ENCODE results near the gene ARL4C. TPM values are rescaled to one million over a fixed set of nuclear protein-coding genes. Genes with fewer than 3 reads are reported as not detected.

ARL4C gene
- total and polyA plus RNA-seq, 2 of the 8 experiments (the other 6 are each of a cell fraction or from before 2014, with no cell fraction given): 7.0 to 16.9 TPM

- Histone ChIP-seq H2AK5ac (ENCODE audit: low read depth, low read length) (no peak overlapping the region), H3K27ac (ENCODE audit: low read depth, low read length) (no peak overlapping the region), H3K4ac (replicated peaks; ENCODE audit: insufficient read length, low read depth, low read length) (no peak overlapping the region), H3K27me3 (replicated peaks in 1 of 4; ENCODE audit: control insufficient read depth in 3 of 4, extremely low read depth in 1 of 4, insufficient read depth in 3 of 4, low read length in 3 of 4) (no peaks in the 10 kb centered on the region), H4K91ac (replicated peaks; ENCODE audit: insufficient read length, low read length) (no peak overlapping the region), H2BK120ac (replicated peaks; ENCODE audit: low read depth, low read length) (no peak overlapping the region), H3K23ac (ENCODE audit: insufficient read length) (no peak overlapping the region), H3K4me2 (ENCODE audit: insufficient read depth in 1 of 2, low read depth in 2 of 2, low read length in 2 of 2) (no peak overlapping the region), H2BK20ac (ENCODE audit: low read length) (no peak overlapping the region), H3K9me3 (ENCODE audit: insufficient read depth in 2 of 2, low read depth in 1 of 2, low read length in 1 of 2) (no peaks in the 10 kb centered on the region), H3K4me3 (ENCODE audit: extremely low read depth in 1 of 4, insufficient read depth in 2 of 4, low read depth in 3 of 4, low read length in 4 of 4) (no peak overlapping the region), H3K14ac (ENCODE audit: insufficient read length) (no peak overlapping the region), H2AFZ (ENCODE audit: low read length) (no peak overlapping the region), H3K23me2 (ENCODE audit: low read depth, low read length) (no peaks in the 10 kb centered on the region), H4K20me1 (replicated peaks in 1 of 2; ENCODE audit: control insufficient read depth in 1 of 2, insufficient read depth in 2 of 2, low read length in 2 of 2) (no peaks in the 10 kb centered on the region), H3K4me1 (replicated peaks in 1 of 4; ENCODE audit: control insufficient read depth in 3 of 4, insufficient read depth in 4 of 4, low read length in 3 of 4) (no peaks in the 10 kb centered on the region; a peak in 1 of 7 replicates), H4K8ac (ENCODE audit: extremely low read depth, insufficient read depth, low read length) (no peak overlapping the region), H3K79me2 (ENCODE audit: control insufficient read depth in 1 of 2, insufficient read depth in 2 of 2, low read length in 2 of 2) (no peaks in the 10 kb centered on the region), H3K18ac (ENCODE audit: extremely low read depth, low read length) (no peak overlapping the region), H3K56ac (replicated peaks; ENCODE audit: insufficient read length, low read depth, low read length) (no peak overlapping the region), H2BK15ac (ENCODE audit: low read length) (no peak overlapping the region), H4K5ac (ENCODE audit: insufficient read length, low read depth, low read length) (no peak overlapping the region), H3K79me1 (ENCODE audit: low read depth, low read length) (no peaks in the 10 kb centered on the region), H2BK12ac (ENCODE audit: low read depth, low read length) (no peak overlapping the region), H2BK5ac (ENCODE audit: low read depth, low read length) (no peak overlapping the region), H3K36me3 (ENCODE audit: control insufficient read depth in 2 of 4, insufficient read depth in 4 of 4, low read length in 3 of 4) (no peaks in the 10 kb centered on the region), H3K9ac (replicated peaks in 1 of 4; ENCODE audit: extremely low read depth in 1 of 4, low read depth in 3 of 4, low read length in 3 of 4) (no peak overlapping the region)
- WGBS, 2 experiments (ENCODE audit: extremely low coverage in 1 of 2, insufficient coverage in 1 of 2, insufficient read length in 1 of 2, insufficient replicate concordance in 2 of 2, low coverage in 1 of 2, low lambda C conversion rate in 2 of 2, missing lambda C conversion rate in 1 of 2): 79% methylated on average over 7 of the region's 7 CpGs; no CpG with 5 or more reads in 1 of the 2 experiments
- ChIA-PET POLR2A (ENCODE audit: partially characterized antibody) (no interaction called here), CTCF (ENCODE audit: partially characterized antibody) (interaction anchor here (1.0 to 1.4 kb wide), 3 partner anchors 11 to 51 kb away, joined by 3 to 4 read pairs (median 4); no protein-coding TSS in a partner anchor)
- TF ChIP-seq CEBPB (IDR thresholded peaks at IDR 0.05; ENCODE audit: low read depth, low read length) (no peak), BACH1 (IDR thresholded peaks at IDR 0.05; ENCODE audit: low read length) (no peak), RAD21 (IDR thresholded peaks at IDR 0.05 in 1 of 2, conservative IDR thresholded peaks at IDR 0.05 in 1 of 2; ENCODE audit: low read depth in 2 of 2, low read length in 2 of 2) (peak; percentile 27 to 48)
- TF ChIP-seq, protein P1, sequence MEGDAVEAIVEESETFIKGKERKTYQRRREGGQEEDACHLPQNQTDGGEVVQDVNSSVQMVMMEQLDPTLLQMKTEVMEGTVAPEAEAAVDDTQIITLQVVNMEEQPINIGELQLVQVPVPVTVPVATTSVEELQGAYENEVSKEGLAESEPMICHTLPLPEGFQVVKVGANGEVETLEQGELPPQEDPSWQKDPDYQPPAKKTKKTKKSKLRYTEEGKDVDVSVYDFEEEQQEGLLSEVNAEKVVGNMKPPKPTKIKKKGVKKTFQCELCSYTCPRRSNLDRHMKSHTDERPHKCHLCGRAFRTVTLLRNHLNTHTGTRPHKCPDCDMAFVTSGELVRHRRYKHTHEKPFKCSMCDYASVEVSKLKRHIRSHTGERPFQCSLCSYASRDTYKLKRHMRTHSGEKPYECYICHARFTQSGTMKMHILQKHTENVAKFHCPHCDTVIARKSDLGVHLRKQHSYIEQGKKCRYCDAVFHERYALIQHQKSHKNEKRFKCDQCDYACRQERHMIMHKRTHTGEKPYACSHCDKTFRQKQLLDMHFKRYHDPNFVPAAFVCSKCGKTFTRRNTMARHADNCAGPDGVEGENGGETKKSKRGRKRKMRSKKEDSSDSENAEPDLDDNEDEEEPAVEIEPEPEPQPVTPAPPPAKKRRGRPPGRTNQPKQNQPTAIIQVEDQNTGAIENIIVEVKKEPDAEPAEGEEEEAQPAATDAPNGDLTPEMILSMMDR (IDR thresholded peaks at IDR 0.05; ENCODE audit: control extremely low read depth in 1 of 3, insufficient read depth in 1 of 3, low read depth in 1 of 3, low read length in 3 of 3): peak; percentile 17 to 34 (median 33)
- FAIRE-seq (no peak), DNase-seq (ENCODE audit: low read depth in 1 of 2, low spot score in 2 of 2) (no peak)
Observed at GRCh38 chr2:234476766-234477165, 20.1 kb downstream of the ARL4C start.
